Measurements from ENCODE around the gene SPTSSA.
A peak's percentile ranks its signal among the peaks of the same experiment; 100 is the strongest.

Gene SPTSSA

DNA sequence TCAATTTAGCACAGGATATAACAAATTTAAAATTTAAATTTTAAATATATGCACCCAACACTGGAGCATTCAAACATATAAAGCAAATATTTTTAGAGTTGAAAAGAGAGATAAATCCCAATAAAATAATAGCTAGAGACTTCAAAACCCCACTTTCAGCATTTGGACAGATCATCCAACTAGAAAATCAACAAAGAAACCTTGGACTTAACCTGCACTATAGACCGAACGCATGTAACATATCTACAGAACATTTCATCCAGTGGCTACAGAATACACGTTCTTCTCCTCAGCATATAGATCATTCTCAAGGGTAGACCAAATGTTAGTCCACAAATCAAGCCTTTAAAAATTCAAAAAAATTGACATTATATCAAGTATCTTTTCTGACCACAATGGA, 64.0 kb downstream of the SPTSSA start:
- TF ChIP-seq REST (tag by site-specific recombination; IDR thresholded peaks at IDR 0.05) (peak; percentile 88), ZNF354C (tag by site-specific recombination; IDR thresholded peaks at IDR 0.05; ENCODE audit: borderline replicate concordance, low read depth) (no peak), ZNF423 (tag by site-specific recombination; IDR thresholded peaks at IDR 0.05) (no peak), ZNF404 (tag by site-specific recombination; IDR thresholded peaks at IDR 0.05) (no peak), ZNF114 (tag by site-specific recombination; IDR thresholded peaks at IDR 0.05) (no peak)
- TF ChIP-seq, protein P1, sequence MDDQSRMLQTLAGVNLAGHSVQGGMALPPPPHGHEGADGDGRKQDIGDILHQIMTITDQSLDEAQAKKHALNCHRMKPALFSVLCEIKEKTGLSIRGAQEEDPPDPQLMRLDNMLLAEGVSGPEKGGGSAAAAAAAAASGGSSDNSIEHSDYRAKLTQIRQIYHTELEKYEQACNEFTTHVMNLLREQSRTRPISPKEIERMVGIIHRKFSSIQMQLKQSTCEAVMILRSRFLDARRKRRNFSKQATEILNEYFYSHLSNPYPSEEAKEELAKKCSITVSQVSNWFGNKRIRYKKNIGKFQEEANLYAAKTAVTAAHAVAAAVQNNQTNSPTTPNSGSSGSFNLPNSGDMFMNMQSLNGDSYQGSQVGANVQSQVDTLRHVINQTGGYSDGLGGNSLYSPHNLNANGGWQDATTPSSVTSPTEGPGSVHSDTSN (CRISPR knock-in tag; IDR thresholded peaks at IDR 0.05) = no peak
- Histone ChIP-seq H3K27ac (ENCODE audit: extremely low read depth, low read depth, low read length) (no peak overlapping the region), H3K9me3 (ENCODE audit: control insufficient read depth, insufficient read depth, low read depth, low read length) (no peaks in the 10 kb centered on the region), H3K4me3 (ENCODE audit: low read depth, low read length) (no peak overlapping the region), H3K36me3 (ENCODE audit: control insufficient read depth in 2 of 2, insufficient read depth in 1 of 2, low read length in 2 of 2) (no peaks in the 10 kb centered on the region), H3K4me1 (ENCODE audit: control insufficient read depth, insufficient read depth, low read length) (no peaks in the 10 kb centered on the region)
- POLR2A ChIA-PET = no interaction called here
- CTCF ChIA-PET = no interaction called here

GRCh38 chr14:34387974-34388516, 74.0 kb downstream of the SPTSSA start:
- TF ChIP-seq ZNF658 (tag by site-specific recombination; IDR thresholded peaks at IDR 0.05) = no peak
- TF ChIP-seq ZBTB8A (tag by site-specific recombination; IDR thresholded peaks at IDR 0.05) = no peak
- TF ChIP-seq KLF1 (tag by site-specific recombination; IDR thresholded peaks at IDR 0.05) = no peak
- TF ChIP-seq SP7 (tag by site-specific recombination; IDR thresholded peaks at IDR 0.05) = peak; percentile 77
- TF ChIP-seq ZIC2 (tag by site-specific recombination; IDR thresholded peaks at IDR 0.05) = no peak
- TF ChIP-seq ZNF223 (tag by site-specific recombination; IDR thresholded peaks at IDR 0.05) = no peak
- TF ChIP-seq, protein P2, sequence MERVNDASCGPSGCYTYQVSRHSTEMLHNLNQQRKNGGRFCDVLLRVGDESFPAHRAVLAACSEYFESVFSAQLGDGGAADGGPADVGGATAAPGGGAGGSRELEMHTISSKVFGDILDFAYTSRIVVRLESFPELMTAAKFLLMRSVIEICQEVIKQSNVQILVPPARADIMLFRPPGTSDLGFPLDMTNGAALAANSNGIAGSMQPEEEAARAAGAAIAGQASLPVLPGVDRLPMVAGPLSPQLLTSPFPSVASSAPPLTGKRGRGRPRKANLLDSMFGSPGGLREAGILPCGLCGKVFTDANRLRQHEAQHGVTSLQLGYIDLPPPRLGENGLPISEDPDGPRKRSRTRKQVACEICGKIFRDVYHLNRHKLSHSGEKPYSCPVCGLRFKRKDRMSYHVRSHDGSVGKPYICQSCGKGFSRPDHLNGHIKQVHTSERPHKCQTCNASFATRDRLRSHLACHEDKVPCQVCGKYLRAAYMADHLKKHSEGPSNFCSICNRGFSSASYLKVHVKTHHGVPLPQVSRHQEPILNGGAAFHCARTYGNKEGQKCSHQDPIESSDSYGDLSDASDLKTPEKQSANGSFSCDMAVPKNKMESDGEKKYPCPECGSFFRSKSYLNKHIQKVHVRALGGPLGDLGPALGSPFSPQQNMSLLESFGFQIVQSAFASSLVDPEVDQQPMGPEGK (tag by site-specific recombination; IDR thresholded peaks at IDR 0.05) = no peak
- TF ChIP-seq ZNF2 (tag by site-specific recombination; IDR thresholded peaks at IDR 0.05) = no peak
- TF ChIP-seq ZNF558 (tag by site-specific recombination; IDR thresholded peaks at IDR 0.05) = no peak
- TF ChIP-seq ZSCAN23 (tag by site-specific recombination; IDR thresholded peaks at IDR 0.05) = no peak
- TF ChIP-seq ZNF548 (tag by site-specific recombination; IDR thresholded peaks at IDR 0.05) = no peak
- TF ChIP-seq ZNF555 (tag by site-specific recombination; conservative IDR thresholded peaks at IDR 0.05) = no peak
- TF ChIP-seq ZNF785 (tag by site-specific recombination; IDR thresholded peaks at IDR 0.05) = no peak
- no peak for TF ChIP-seq KLF10 (tag by site-specific recombination; IDR thresholded peaks at IDR 0.05)
- no peak for TF ChIP-seq TRIM28 (IDR thresholded peaks at IDR 0.05; ENCODE audit: borderline replicate concordance, low read length)
- no peak for TF ChIP-seq ZNF530 (tag by site-specific recombination; IDR thresholded peaks at IDR 0.05; ENCODE audit: low read depth)
- TF ChIP-seq ZNF639 (tag by site-specific recombination; IDR thresholded peaks at IDR 0.05) = no peak
- peak; percentile 75 for TF ChIP-seq WT1 (tag by site-specific recombination; IDR thresholded peaks at IDR 0.05)
- no peak overlapping the region for H3K27ac ChIP-seq (ENCODE audit: extremely low read depth, low read depth, low read length)
- H3K9me3 ChIP-seq (ENCODE audit: control insufficient read depth, insufficient read depth, low read depth, low read length) = no peaks in the 10 kb centered on the region
- H3K4me1 ChIP-seq (ENCODE audit: control insufficient read depth, insufficient read depth, low read length) = no peaks in the 10 kb centered on the region
- POLR2A ChIA-PET = interaction anchor here (0.6 kb wide), 1 partner anchor 284 kb away, joined by 3 read pairs; no protein-coding TSS in a partner anchor
- no peaks in the 10 kb centered on the region for H3K36me3 ChIP-seq (ENCODE audit: control insufficient read depth in 2 of 2, insufficient read depth in 1 of 2, low read length in 2 of 2)
- CTCF ChIA-PET = no interaction called here
- H3K4me3 ChIP-seq (ENCODE audit: low read depth, low read length) = no peak overlapping the region

Measured in HEK293 (cell line).